ENCODE data around the gene SNX11.

Gene SNX11

DNA sequence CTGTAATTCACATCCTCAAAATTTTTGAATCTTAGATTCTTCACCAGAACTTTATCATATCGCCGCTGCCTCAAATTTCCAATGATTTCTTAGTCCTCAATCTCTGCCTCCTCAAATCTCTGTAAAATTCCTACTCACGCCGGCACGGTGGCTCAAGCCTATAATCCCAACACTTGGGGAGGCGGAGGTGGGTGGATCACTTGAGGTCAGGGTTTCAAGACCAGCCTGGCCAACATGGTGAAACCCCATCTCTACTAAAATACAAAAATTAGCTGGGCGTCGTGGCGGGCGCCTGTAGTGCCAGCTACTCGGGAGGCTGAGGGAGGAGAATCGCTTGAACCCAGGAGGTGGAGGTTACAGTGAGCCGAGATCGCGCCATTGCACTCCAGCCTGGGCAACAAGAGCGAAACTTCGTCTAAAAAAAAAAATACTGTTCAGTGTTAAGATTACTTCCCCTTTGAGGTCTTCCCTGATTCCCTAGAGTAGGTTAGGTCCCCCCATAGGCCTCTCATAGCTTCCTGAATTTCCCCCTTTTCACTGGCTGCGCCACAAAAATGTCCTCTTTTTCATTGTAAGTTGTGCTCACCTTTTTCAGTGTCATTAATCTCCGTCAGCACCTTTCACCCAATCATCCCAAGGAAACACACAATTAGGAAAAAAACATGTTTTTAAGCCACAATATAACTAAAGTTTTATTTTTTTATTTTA lies 5.4 kb upstream of the SNX11 start:
- no peaks in the 10 kb centered on the region for H3K9me3 Mint-ChIP-seq
- no peak for ATAC-seq (replicated peaks; ENCODE audit: extremely low read depth, poor library complexity, severe bottlenecking)
- no peak for DNase-seq (ENCODE audit: low spot score in 2 of 2)
- H3K27ac Mint-ChIP-seq (ENCODE audit: low read depth) = peak overlapping the region; percentile 32
- H3K4me1 Mint-ChIP-seq = peaks cover 37% of the 10 kb centered on the region
- H3K4me3 Mint-ChIP-seq = peak overlapping the region; percentile 87
- H3K36me3 Mint-ChIP-seq (ENCODE audit: insufficient read depth) = peaks cover 14% of the 10 kb centered on the region
- H3K27me3 Mint-ChIP-seq = no peaks in the 10 kb centered on the region

GRCh38 chr17:48102798-48103715 lies 4.5 kb upstream of the SNX11 start:
- Mint-ChIP-seq H3K36me3 (ENCODE audit: insufficient read depth) (peaks cover 20% of the 10 kb centered on the region), H3K9me3 (no peaks in the 10 kb centered on the region), H3K4me3 (peak overlapping the region; percentile 87), H3K27ac (ENCODE audit: low read depth) (peak overlapping the region; percentile 32), H3K27me3 (no peaks in the 10 kb centered on the region), H3K4me1 (peaks cover 42% of the 10 kb centered on the region)
- no peak for ATAC-seq (replicated peaks; ENCODE audit: extremely low read depth, poor library complexity, severe bottlenecking)
- no peak for DNase-seq (ENCODE audit: low spot score in 2 of 2)

GRCh38 chr17:48104440-48104839 lies 3.1 kb upstream of the SNX11 start:
- no peaks in the 10 kb centered on the region for H3K9me3 Mint-ChIP-seq
- H3K36me3 Mint-ChIP-seq (ENCODE audit: insufficient read depth) = peaks cover 20% of the 10 kb centered on the region
- no peak overlapping the region for H3K4me3 Mint-ChIP-seq
- H3K4me1 Mint-ChIP-seq = peaks cover 51% of the 10 kb centered on the region
- H3K27ac Mint-ChIP-seq (ENCODE audit: low read depth) = no peak overlapping the region
- no peak for ATAC-seq (replicated peaks; ENCODE audit: extremely low read depth, poor library complexity, severe bottlenecking)
- DNase-seq (ENCODE audit: low spot score in 2 of 2) = no peak
- H3K27me3 Mint-ChIP-seq = no peaks in the 10 kb centered on the region

GRCh38 chr17:48106802-48107136 lies 797 bp upstream of the SNX11 start:
- H3K27ac Mint-ChIP-seq (ENCODE audit: low read depth) = peak overlapping the region; percentile 85
- H3K4me3 Mint-ChIP-seq = peak overlapping the region; percentile 89
- no peaks in the 10 kb centered on the region for H3K9me3 Mint-ChIP-seq
- H3K4me1 Mint-ChIP-seq = peaks cover 52% of the 10 kb centered on the region
- peaks cover 15% of the 10 kb centered on the region for H3K36me3 Mint-ChIP-seq (ENCODE audit: insufficient read depth)
- no peaks in the 10 kb centered on the region for H3K27me3 Mint-ChIP-seq
- DNase-seq (ENCODE audit: low spot score in 2 of 2) (no peak), ATAC-seq (replicated peaks; ENCODE audit: extremely low read depth, poor library complexity, severe bottlenecking) (no peak)

DNA sequence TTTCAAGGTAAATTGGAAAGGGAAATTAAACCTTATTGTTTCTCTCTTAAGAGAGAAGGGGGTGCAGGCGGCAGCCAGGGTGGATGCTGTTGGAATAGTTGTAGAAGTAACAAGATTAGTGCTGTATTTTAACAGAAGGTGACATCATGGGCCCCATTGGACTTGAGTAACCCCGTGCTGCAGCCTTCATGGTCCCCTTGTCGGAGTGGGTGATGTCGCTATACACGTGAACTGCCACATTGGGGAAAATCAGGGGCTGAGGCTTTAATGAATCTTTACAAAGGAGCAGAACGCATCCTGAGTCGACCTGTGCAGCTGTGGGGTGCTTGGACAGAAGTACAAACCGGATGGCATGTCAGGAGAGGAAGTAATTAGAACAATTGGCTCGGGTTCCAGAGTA lies 3.2 kb downstream of the SNX11 start:
- Mint-ChIP-seq H3K36me3 (ENCODE audit: insufficient read depth) (peaks cover 35% of the 10 kb centered on the region), H3K27me3 (no peaks in the 10 kb centered on the region), H3K4me1 (peaks cover 58% of the 10 kb centered on the region), H3K4me3 (peak overlapping the region; percentile 8), H3K27ac (ENCODE audit: low read depth) (peak overlapping the region; percentile 58), H3K9me3 (no peaks in the 10 kb centered on the region)
- DNase-seq (ENCODE audit: low spot score in 2 of 2) (no peak), ATAC-seq (replicated peaks; ENCODE audit: extremely low read depth, poor library complexity, severe bottlenecking) (no peak)

DNA sequence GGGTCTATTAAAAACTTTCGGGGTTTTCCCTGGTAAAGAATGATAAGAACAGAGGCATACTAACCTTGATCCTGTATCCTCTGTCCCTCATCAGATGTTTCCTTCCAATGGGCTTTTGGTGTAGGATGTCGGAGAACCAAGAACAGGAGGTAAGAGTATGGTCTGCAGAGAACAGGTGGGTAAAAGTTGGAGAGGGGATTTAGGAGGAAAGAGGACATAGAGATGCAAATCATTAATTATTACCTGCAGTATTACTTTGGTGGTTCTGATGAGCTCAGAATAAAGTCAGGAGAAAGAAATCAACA lies 4.3 kb downstream of the SNX11 start:
- Mint-ChIP-seq H3K4me1 (peaks cover 54% of the 10 kb centered on the region), H3K9me3 (no peaks in the 10 kb centered on the region), H3K36me3 (ENCODE audit: insufficient read depth) (peaks cover 45% of the 10 kb centered on the region), H3K27me3 (no peaks in the 10 kb centered on the region), H3K4me3 (peak overlapping the region; percentile 12), H3K27ac (ENCODE audit: low read depth) (peak overlapping the region; percentile 58)
- DNase-seq (ENCODE audit: low spot score in 2 of 2) (no peak), ATAC-seq (replicated peaks; ENCODE audit: extremely low read depth, poor library complexity, severe bottlenecking) (no peak)

- Mint-ChIP-seq H3K27ac (ENCODE audit: low read depth) (peak overlapping the region; percentile 58), H3K36me3 (ENCODE audit: insufficient read depth) (peaks cover 46% of the 10 kb centered on the region), H3K4me1 (peaks cover 44% of the 10 kb centered on the region), H3K4me3 (peak overlapping the region; percentile 57), H3K9me3 (no peaks in the 10 kb centered on the region), H3K27me3 (no peaks in the 10 kb centered on the region)
- ATAC-seq (replicated peaks; ENCODE audit: extremely low read depth, poor library complexity, severe bottlenecking) = peak; percentile 81
- DNase-seq (ENCODE audit: low spot score in 2 of 2) = peak in 1 of 2 donors; percentile 35
These were observed 5.7 kb downstream of the SNX11 start for GRCh38 chr17:48113201-48113676.

- no peak overlapping the region for H3K27ac Mint-ChIP-seq (ENCODE audit: low read depth)
- no peak overlapping the region for H3K4me3 Mint-ChIP-seq
- no peaks in the 10 kb centered on the region for H3K4me1 Mint-ChIP-seq
- DNase-seq (ENCODE audit: low spot score in 2 of 2) (no peak), ATAC-seq (replicated peaks; ENCODE audit: extremely low read depth, poor library complexity, severe bottlenecking) (no peak)
- no peaks in the 10 kb centered on the region for H3K9me3 Mint-ChIP-seq
- no peaks in the 10 kb centered on the region for H3K27me3 Mint-ChIP-seq
- H3K36me3 Mint-ChIP-seq (ENCODE audit: insufficient read depth) = peaks cover 53% of the 10 kb centered on the region
These were observed 14.5 kb downstream of the SNX11 start for GRCh38 chr17:48121923-48122664.

DNA sequence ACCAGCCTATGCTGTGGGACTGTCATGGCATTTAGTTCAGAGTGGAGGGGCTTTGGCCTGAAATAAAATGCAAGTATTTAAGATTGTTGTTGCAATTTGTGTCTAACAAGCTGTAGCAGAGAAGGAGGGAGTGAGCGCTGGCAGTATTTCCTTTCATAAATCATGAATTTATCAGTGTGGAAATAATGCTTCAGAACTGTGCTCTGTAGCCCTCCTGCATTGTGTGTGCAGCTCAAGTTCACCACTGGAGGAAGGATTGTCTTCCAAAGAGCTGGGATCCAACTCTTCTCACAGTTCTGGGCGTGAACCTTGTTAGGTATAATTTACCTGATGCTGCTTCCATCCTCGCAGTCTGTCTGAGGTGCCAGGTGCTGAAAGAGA lies 15.1 kb downstream of the SNX11 start:
- no peaks in the 10 kb centered on the region for H3K9me3 Mint-ChIP-seq
- peaks cover 53% of the 10 kb centered on the region for H3K36me3 Mint-ChIP-seq (ENCODE audit: insufficient read depth)
- H3K27me3 Mint-ChIP-seq = no peaks in the 10 kb centered on the region
- H3K4me1 Mint-ChIP-seq = no peaks in the 10 kb centered on the region
- DNase-seq (ENCODE audit: low spot score in 2 of 2) = no peak
- H3K27ac Mint-ChIP-seq (ENCODE audit: low read depth) = no peak overlapping the region
- no peak for ATAC-seq (replicated peaks; ENCODE audit: extremely low read depth, poor library complexity, severe bottlenecking)
- no peak overlapping the region for H3K4me3 Mint-ChIP-seq

DNA sequence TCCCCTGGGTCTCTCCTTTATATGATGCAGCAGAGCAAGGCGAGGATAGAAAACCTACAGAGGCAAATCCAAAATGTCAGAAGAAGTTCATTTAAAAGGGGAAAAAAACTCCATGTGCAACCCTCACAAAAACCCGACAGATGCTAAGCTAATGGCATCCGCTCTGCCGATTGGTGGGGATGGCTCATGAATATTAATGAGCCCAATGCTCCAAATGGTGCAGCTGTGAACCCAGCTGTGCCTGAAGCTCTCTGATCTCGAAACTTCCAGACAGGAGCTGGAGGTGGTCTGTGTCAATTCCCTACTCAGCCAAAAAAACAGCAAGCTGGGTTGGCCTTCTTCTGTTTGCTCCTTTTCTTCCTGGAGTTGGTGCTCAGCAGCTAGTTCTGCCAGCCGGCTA lies 15.5 kb downstream of the SNX11 start:
- H3K36me3 Mint-ChIP-seq (ENCODE audit: insufficient read depth) = peaks cover 49% of the 10 kb centered on the region
- H3K4me3 Mint-ChIP-seq = no peak overlapping the region
- no peak overlapping the region for H3K27ac Mint-ChIP-seq (ENCODE audit: low read depth)

DNA sequence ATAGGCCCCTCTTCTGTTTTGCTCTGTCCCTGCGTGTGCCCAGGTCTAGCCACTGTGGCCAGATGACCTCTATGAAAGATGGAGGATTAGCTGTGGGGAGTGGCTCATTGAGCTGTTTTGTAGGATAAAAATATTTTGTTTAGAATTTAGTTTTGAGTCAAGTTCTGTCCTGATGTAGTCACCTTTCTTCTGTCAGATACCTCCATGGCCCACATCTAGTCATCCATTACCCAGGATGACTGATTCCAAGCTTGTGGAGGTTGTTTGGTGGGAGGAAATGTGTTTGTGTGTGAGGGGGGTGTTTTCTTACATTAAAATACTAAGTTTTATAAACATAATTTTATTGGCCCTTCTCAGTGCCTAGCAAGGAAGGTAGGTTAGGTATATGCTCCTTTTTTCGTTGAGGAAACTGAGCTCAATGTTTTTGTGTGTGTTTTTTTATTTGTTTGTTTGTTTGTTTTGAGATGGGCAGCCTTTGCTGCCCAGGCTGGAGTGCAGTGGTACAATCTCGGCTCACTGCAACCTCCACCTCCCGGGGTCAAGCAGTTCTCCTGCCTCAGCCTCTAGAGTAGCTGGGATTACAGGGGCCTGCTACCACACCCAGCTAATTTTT lies 16.3 kb downstream of the SNX11 start:
- ATAC-seq (replicated peaks; ENCODE audit: extremely low read depth, poor library complexity, severe bottlenecking) (no peak), DNase-seq (ENCODE audit: low spot score in 2 of 2) (no peak)
- peaks cover 44% of the 10 kb centered on the region for H3K36me3 Mint-ChIP-seq (ENCODE audit: insufficient read depth)
- no peak overlapping the region for H3K27ac Mint-ChIP-seq (ENCODE audit: low read depth)
- no peaks in the 10 kb centered on the region for H3K27me3 Mint-ChIP-seq
- H3K9me3 Mint-ChIP-seq = no peaks in the 10 kb centered on the region
- no peaks in the 10 kb centered on the region for H3K4me1 Mint-ChIP-seq
- H3K4me3 Mint-ChIP-seq = no peak overlapping the region

More for the DNA sequence above, 15.5 kb downstream of the SNX11 start:
- Mint-ChIP-seq H3K9me3 (no peaks in the 10 kb centered on the region), H3K4me1 (no peaks in the 10 kb centered on the region), H3K27me3 (no peaks in the 10 kb centered on the region)
- ATAC-seq (replicated peaks; ENCODE audit: extremely low read depth, poor library complexity, severe bottlenecking) = no peak
- no peak for DNase-seq (ENCODE audit: low spot score in 2 of 2)

DNA sequence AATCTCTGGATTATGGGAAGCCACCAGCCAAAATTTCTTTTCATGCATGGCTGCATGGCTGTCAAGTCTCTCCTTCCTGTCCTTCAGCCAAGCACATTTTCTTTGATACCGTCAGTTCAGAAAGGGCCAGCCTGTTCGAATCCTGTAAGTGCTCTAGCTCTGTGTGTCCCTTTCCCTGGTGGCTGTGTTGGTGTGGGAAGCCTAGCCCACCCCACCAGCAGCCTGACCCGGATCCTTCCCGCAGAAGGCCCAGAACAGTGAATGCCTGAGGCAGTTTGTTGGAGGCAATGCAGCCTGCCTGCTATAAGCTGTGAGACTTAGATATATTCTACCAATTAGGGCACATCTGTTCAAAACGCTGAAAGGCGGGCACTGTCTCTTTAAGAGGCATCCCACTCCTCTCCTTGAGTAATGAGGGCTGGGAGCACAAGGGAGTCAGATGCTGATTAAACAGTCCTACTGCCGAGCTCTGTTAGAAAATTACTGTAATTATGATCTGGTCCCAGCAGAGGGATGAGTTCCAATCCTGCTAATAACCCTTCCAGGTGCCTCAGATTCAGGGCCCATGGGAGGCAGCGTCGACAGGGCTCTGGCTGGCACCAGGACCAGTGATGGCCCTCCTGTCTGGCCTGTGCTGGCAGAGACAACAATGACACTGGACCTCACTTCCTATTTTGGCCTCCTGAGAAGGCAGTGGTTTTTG lies 18.4 kb downstream of the SNX11 start:
- H3K36me3 Mint-ChIP-seq (ENCODE audit: insufficient read depth) = peaks cover 34% of the 10 kb centered on the region
- DNase-seq (ENCODE audit: low spot score in 2 of 2) (no peak), ATAC-seq (replicated peaks; ENCODE audit: extremely low read depth, poor library complexity, severe bottlenecking) (no peak)
- no peaks in the 10 kb centered on the region for H3K4me1 Mint-ChIP-seq
- H3K27me3 Mint-ChIP-seq = no peaks in the 10 kb centered on the region
- no peak overlapping the region for H3K4me3 Mint-ChIP-seq
- H3K27ac Mint-ChIP-seq (ENCODE audit: low read depth) = no peak overlapping the region
- no peaks in the 10 kb centered on the region for H3K9me3 Mint-ChIP-seq

All from central memory CD8-positive, alpha-beta T cell (primary cell).